HG02610 (cell line): Measurements from ENCODE around the gene KIAA0930.
A peak's percentile ranks its signal among the peaks of the same experiment; 100 is the strongest.

Source experiments
- ATAC-seq: cut with Tn5 transposase; IDR thresholded peaks from one replicate; pipeline ENCODE4 v1.9.1; 2021; ENCODE audit warnings: mild to moderate bottlenecking, moderate library complexity; ENCODE audit not compliant: unreplicated experiment

Gene KIAA0930

GRCh38 chr22:45238076-45238956, 2.4 kb downstream of the KIAA0930 start:
- no peak for ATAC-seq

DNA sequence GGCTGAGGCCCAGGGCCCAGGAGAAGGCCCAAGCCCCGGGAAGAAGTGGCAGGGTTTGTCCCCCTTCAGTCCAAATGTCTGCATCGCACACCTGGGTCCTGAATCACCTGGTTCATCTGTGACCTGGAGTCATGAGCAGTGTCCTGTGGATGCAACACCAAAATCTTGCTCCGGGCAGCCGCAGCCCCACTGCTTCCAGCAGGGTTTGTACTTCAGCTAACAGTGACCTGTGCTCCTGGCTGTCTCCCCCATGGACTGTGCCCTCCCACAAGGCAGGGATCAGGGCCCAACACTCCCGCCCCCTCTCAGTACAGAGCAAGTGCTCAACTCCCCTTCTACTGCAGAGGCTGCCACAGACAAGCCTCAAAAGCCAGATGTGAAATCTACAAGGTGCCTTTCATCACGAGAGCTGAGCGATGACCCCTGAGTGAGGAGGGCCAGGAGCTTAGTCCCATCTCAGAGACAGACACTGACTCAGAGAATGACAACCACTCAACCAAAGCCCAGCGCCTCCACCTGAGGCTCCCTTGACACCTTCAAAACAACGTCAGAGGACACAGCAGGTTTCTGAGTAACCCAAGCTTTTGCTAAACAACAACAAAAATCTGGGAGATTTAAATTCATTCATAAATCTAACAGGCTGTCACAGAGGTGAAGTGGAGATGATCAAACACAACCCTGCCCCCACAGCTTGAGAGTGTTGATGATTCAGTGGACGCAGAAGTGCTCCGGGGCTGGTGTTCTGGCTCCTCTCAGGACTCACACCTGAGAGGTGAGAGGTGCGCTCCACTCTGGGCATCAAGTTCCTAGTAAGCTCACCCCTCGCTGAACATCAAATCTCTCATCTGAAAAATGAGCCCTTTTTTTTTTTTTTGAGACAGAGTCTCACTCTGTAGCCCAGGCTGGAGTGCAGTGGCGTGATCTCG, 3.4 kb downstream of the KIAA0930 start:
- ATAC-seq, result no peak

DNA sequence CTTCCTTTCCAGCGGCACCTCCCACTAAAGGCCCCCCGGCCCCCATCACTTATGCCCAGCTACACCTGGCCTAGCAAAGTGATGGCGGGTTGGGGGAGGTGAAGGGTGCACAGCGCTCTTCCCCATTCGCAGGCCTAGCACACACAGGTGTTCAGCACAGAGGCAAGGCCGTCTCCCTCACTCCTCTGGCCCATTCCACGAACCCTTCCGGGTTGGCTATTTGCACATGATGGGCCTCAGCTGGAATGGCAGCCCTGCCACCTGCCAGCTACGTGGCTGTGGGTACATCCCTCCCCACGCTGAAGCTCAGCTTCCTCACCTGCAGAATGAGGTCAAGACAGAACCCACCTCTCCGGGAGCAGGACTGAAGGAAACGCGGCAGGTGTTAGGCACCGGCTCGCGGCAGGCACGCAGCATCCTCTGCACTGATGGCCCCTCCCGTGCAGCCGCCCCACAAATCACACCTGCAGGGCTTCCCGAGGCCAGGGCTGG, 4.8 kb downstream of the KIAA0930 start:
- ATAC-seq, result no peak

- peak; percentile 74 for ATAC-seq
Observed at GRCh38 chr22:45235101-45235777, 5.5 kb downstream of the KIAA0930 start.

GRCh38 chr22:45233827-45234226, 6.9 kb downstream of the KIAA0930 start:
- no peak for ATAC-seq

- no peak for ATAC-seq
Observed at GRCh38 chr22:45233386-45233785, 7.3 kb downstream of the KIAA0930 start.

DNA sequence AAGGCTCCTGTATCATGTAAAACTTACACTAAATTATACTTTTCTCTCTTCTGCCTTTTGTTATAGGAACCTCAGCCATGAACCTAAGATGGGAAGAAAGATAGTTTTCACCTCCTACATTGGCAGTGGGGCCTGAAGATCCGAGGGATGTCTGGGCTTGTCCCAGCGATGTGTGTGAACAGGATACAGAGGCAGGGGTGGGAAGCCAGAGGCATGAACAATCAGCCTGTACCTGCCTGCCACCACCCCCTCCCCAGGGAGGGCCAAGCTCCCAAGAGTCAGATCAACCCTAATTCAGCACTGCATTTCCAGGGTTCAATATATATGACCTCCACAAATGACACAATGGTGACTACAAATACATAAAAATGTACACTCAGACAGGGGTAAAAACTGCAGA, 9.4 kb downstream of the KIAA0930 start:
- no peak for ATAC-seq

DNA sequence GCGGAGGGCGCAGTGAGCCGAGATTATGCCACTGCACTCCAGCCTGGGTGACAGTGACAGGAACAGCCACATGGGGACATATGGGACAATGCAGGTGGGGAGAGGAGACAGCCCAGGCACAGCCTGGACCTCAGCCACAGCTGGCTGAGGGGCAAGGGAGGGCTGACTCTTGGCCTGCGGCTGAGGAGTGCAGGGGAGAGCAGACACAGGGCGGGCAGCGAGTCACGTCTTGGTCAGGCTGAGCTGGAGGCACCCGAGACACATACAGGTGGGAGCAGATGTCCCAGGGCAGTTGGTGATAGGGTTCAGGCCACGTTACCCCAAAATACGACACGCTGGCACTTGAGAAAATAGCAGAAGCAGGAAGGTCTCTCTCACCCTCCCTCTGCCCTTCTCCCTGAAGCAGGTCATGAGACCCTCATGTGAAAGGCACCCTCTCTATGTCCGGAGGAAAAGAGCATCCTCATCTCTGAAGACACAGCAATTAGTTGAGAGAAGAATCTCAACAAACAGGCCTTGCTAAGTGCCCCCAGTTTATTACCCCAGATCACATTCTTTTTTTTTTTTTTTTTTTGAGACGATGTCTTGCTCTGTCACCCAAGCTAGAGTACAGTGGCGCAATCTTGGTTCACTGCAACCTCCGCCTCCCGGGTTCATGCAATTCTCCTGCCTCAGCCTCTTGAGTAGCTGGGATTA, 10.5 kb downstream of the KIAA0930 start:
- ATAC-seq, result no peak

GRCh38 chr22:45229181-45229580, 11.5 kb downstream of the KIAA0930 start:
- no peak for ATAC-seq

DNA sequence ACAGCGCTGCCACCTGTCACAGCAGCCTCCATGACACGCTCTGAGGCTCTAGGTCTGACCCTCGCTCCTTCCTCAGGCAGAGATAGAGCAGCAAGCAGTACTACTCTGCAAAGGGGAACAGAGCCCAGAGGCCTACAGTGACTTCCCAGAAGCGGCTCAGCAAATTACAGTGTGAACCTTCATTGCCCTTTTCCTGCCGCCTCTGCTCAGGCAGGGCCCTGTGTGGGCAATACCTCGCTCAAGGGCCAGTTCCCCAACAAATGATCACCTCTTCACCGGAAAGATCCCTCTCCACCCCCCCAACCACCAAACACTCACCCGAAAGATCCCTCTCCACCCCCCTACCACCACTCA, 12.3 kb downstream of the KIAA0930 start:
- ATAC-seq, result no peak

DNA sequence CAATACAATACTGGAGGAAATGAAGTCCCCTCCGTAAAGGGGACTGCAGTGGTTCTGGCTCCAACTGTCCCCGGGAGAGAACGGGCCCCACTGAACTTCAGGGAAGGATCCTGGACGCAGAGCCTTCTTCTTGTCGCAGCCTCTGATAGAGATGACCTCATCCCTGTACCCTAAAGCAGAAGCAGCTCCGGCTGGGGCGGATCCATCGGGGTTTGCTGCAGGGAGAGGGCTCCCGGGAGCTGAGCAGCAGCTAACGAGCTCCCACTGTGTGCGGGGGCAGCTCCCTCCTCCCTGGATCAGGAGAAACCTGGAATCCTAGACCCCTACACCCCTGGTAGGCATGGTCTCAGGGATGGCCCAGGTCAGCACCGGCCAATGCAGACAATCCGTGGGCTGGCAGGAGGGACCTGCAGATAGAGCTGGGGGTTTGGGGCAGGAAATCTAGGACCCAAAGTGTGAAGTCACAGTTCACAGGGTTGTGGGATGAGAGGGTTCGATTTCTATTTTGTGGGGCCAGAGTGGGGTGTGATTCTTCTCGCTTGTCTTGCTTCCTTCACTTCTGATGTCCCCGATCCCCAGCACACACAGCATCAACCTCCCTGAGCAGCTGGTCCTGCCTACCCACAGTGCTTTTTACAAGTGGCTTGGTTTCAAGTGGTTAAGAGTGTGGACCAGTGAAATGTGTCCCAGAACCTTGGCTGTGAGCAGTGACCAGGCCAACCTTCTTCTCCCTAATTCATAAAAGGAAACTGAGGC, 12.9 kb downstream of the KIAA0930 start:
- no peak for ATAC-seq

DNA sequence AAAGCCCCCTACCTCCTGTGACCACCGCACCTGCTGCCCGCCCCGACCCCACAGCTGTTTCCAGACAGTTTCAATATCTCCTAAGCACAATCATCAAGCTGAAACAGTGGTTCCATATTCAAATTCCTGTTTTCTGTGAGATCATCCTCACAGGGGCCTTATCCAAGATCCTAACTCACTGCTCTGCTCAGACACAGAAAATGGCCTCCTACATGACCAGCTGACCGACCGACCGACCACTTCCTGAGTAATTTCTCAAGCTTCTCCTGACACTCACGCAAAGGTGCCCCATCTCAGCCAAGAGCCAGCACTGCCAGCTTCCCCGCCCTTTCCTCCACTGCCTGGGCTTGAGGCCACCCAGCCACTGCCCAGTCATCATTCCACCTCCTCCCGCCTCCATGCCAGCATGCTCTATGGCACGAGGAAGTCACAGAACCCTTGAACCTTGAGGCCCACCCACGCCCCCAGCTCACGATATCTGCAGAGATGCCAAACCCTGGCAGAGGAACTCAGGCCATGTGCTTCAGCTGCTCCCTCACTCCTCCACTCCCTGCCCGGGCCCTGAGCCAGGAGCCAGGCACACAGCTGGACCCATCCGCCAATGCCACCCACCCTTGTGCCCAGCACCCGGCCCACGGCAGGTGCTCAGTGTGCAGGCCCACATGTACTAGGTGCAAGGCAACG, 14.0 kb downstream of the KIAA0930 start:
- no peak for ATAC-seq

GRCh38 chr22:45225732-45226502, 14.8 kb downstream of the KIAA0930 start:
- ATAC-seq, result no peak

DNA sequence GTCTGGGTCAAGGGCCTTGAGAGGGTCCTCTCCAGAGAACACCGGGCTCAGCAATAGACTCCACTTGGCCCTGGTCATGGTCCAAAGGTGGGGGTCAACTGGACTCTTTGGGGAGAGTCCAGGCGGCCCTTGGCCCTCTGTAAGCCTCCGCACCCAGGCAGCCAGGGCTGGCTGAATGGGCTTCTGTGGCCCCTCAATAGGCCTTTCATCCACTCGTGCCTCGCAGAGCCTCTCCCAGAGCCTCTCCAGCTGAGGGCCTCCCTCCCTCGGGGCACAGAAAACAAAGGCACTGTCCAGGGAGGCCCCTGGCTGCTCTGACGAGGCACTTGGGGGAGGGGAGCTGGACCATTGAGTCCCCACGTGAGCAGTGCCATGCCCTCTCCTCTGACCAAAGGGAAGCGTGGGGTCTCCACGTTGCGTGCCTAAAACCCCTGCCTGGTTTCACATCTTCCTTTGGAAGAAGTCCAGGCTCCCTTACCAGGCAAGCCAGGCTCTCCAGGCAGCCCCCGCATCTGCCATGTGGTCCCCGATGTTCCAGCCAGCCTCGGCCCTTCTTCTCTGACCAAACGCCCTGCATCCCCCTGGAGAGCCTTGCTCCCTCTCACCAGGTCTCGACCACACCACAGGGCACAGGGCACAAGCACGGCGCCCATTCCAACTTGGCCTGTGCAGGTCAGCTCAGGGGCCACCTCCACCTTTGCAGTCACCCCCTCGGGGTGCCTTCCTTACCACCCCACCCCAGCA, 15.5 kb downstream of the KIAA0930 start:
- no peak for ATAC-seq

DNA sequence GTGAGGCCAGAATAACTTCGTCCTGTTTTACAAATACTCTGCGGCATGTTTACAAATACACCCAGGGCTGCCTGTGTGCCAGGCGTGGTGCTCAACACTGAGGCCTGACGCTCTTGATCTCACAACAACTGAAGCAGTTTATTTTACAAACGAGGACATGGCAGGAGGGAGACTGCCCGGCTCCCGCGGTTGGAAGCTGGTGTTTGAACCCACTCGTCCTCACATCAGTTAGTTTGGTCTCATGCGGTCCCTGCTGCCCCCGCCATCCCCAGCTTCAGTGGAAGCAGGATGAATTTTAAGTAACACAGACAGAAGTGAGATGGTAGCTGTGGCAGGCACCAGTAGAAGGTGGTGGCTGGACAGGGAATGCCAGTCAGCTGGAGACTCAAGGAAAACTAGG, 16.4 kb downstream of the KIAA0930 start:
- ATAC-seq, result no peak

- no peak for ATAC-seq
Observed at GRCh38 chr22:45223304-45224117, 17.2 kb downstream of the KIAA0930 start.

DNA sequence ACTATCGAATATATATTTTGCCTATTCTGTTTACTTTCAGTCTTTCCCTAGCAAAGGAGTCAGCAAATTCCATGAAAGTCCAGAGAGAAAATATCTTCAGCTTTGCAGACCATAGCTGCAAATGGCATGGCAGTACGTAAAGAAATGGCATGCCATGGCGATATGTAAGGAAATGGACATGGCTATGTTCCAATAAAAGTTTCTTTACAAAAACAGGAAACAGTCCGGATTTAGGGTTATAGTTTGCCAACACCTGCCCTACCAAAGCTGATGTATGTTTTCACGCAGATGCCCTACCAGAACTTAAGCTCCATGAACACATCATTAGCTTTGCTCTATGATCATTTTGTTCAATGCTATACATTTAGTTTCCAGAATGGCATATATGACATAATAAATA, 19.5 kb downstream of the KIAA0930 start:
- no peak for ATAC-seq
